Endothelial cell of umbilical vein (primary cell): Measurements from ENCODE around the gene NFATC3. TPM values are rescaled to one million over a fixed set of nuclear protein-coding genes. Genes with fewer than 3 reads are reported as not detected.

Source experiments
- BruUV-seq: library from RNA; stranded (reverse); fragments of 400-500 nt; replicated peaks from 2 replicates; lab custom pipeline; 2021; lab: Mats Ljungman, UMichigan
- CTCF ChIA-PET: fragments of 300-600, 350-600 bp; sonication (Branson Sonifier 250); formaldehyde crosslinking; loops from one replicate; lab custom pipeline; 2021; ENCODE audit warnings: antibody characterized with exemption, inconsistent platforms; lab: Charles Lee
- POLR2A ChIA-PET: fragments of 300-600, 350-600 bp; sonication (Branson Sonifier 250); formaldehyde crosslinking; loops from one replicate; lab custom pipeline; 2021; ENCODE audit warnings: antibody characterized with exemption, inconsistent platforms; lab: Charles Lee
- DNase-seq: peaks from one replicate; pipeline ENCODE4 v3.0.0-alpha.2; 2011; ENCODE audit warnings: low read depth, low spot score
- FAIRE-seq: peaks from 2 replicates; lab custom pipeline; 2011; peaks lifted over from hg19 to GRCh38; lab: Jason Lieb, UNC
- H2AFZ ChIP-seq: 2 replicates; pipeline ENCODE4 v1.6.0; 2012; ENCODE audit warnings: low read depth, low read length, control low read depth, inconsistent platforms
- H3K27ac ChIP-seq: 2 replicates; pipeline ENCODE4 v1.5.1; 2011; ENCODE audit warnings: low read depth, mild to moderate bottlenecking, control low read depth, low read length, moderate library complexity; ENCODE audit not compliant: insufficient read depth
- H3K27me3 ChIP-seq, 2 experiments: 2 replicates each; pipeline versions ENCODE4 v1.6.0 to v1.6.1; 2011; ENCODE audit warnings: low read length in 2 of 2, mixed read lengths in 1 of 2; ENCODE audit not compliant: control insufficient read depth in 2 of 2, insufficient read depth in 2 of 2
- H3K36me3 ChIP-seq, 2 experiments: 2 replicates in 1 of 2; 3 replicates in 1 of 2; pipeline ENCODE4 v1.5.1; 2011; ENCODE audit warnings: low read length in 2 of 2, mild to moderate bottlenecking in 1 of 2, moderate library complexity in 1 of 2; ENCODE audit not compliant: control insufficient read depth in 2 of 2, insufficient read depth in 2 of 2; ENCODE audit errors: extremely low read depth in 1 of 2
- H3K4me1 ChIP-seq: 3 replicates; pipeline ENCODE4 v1.5.1; 2011; ENCODE audit warnings: mild to moderate bottlenecking, low read length; ENCODE audit not compliant: control insufficient read depth, insufficient read depth; ENCODE audit errors: extremely low read depth
- H3K4me2 ChIP-seq: 2 replicates; pipeline ENCODE4 v1.6.1; 2011; ENCODE audit warnings: low read length, control low read depth, mixed read lengths; ENCODE audit not compliant: insufficient read depth
- H3K4me3 ChIP-seq, 3 experiments: fragments of 200-600 bp in 1 of 3; sonication (generic), shearing (Covaris generic) in 1 of 3; replicated peaks in 1 of 3; 2 replicates each; pipeline ENCODE4 v1.5.1; 2011 to 2016; ENCODE audit warnings: control low read depth in 3 of 3, low read length in 3 of 3, mild to moderate bottlenecking in 2 of 3, inconsistent platforms in 1 of 3, low read depth in 1 of 3, moderate library complexity in 1 of 3; ENCODE audit not compliant: insufficient read depth in 1 of 3
- H3K79me2 ChIP-seq: 2 replicates; pipeline ENCODE4 v1.6.0; 2012; ENCODE audit warnings: low read length, inconsistent platforms; ENCODE audit not compliant: control insufficient read depth, insufficient read depth
- H3K9ac ChIP-seq: replicated peaks from 2 replicates; pipeline ENCODE3; 2011; ENCODE audit warnings: low read length, control low read depth; ENCODE audit not compliant: insufficient read depth; ENCODE audit errors: extremely low read depth
- H3K9me1 ChIP-seq: replicated peaks from 3 replicates; pipeline ENCODE4 v1.6.0; 2011; ENCODE audit warnings: mild to moderate bottlenecking, low read length; ENCODE audit not compliant: control insufficient read depth, insufficient read depth; ENCODE audit errors: extremely low read depth
- H3K9me3 ChIP-seq: replicated peaks from 2 replicates; pipeline ENCODE4 v1.5.1; 2012; ENCODE audit warnings: low read length, inconsistent platforms; ENCODE audit not compliant: control insufficient read depth, insufficient read depth
- H4K20me1 ChIP-seq: replicated peaks from 2 replicates; pipeline ENCODE3; 2011; ENCODE audit warnings: mild to moderate bottlenecking, low read length; ENCODE audit not compliant: control insufficient read depth, insufficient read depth; ENCODE audit errors: extremely low read depth
- EZH2 ChIP-seq: IDR thresholded peaks from 2 replicates; pipeline ENCODE4 v1.6.1; 2012; ENCODE audit warnings: borderline replicate concordance, low read depth, mild to moderate bottlenecking, moderate library complexity, low read length, inconsistent platforms; ENCODE audit not compliant: severe bottlenecking
- FOS ChIP-seq: IDR thresholded peaks from 2 replicates; pipeline ENCODE4 v1.6.1; 2011; ENCODE audit warnings: mild to moderate bottlenecking, low read length, moderate library complexity, borderline replicate concordance; ENCODE audit not compliant: insufficient read depth
- GATA2 ChIP-seq: IDR thresholded peaks from 2 replicates; pipeline ENCODE4 v1.7.0; 2011; ENCODE audit warnings: low read depth, mild to moderate bottlenecking, moderate library complexity, mixed read lengths, low read length; ENCODE audit not compliant: insufficient read length, insufficient read depth
- MYC ChIP-seq: IDR thresholded peaks from one replicate; pipeline ENCODE4 v1.6.1; 2011; ENCODE audit warnings: mild to moderate bottlenecking, low read depth, low read length
- POLR2A ChIP-seq: IDR thresholded peaks from 2 replicates; pipeline ENCODE4 v1.6.1; 2012; ENCODE audit warnings: low read depth, mild to moderate bottlenecking, control low read depth, low read length
- POLR2AphosphoS5 ChIP-seq: IDR thresholded peaks from 2 replicates; pipeline ENCODE4 v1.6.1; 2012; ENCODE audit warnings: low read depth, mild to moderate bottlenecking, control low read depth, low read length, moderate library complexity; ENCODE audit not compliant: insufficient read depth
- dilution Hi-C: fragments of 300-500 bp; cut with MboI; formaldehyde crosslinking; loops from one replicate; pipeline ENCODE4 v1.15.0; 2019; ENCODE audit warnings: low sequenced_read_pairs; ENCODE audit not compliant: extremely low pct_ligation_motif_present
- intact Hi-C: fragments of 100-400 bp; cut with micrococcal nuclease; formaldehyde crosslinking; loops from one replicate; pipeline ENCODE4 v1.10.0; 2022
- polyA plus RNA-seq, 4 experiments: library from polyadenylated mRNA; depleted of rRNA in 3 of 4; stranded (reverse) in 3 of 4; unstranded in 1 of 4; fragments of >200 nt; gene quantifications; 2 replicates each; pipeline versions ENCODE4 v1.2.1 to v1.2.3, GENCODE V29; 2011 to 2012; ENCODE audit warnings: missing spikeins in 1 of 4
- total RNA-seq: library from RNA; stranded (reverse); gene quantifications from 2 replicates; pipeline ENCODE4 v1.2.3, GENCODE V29; 2021
- TF ChIP-seq, protein P1 (sequence below): IDR thresholded peaks from 2 replicates; pipeline ENCODE4 v1.6.1; 2011; ENCODE audit not compliant: insufficient read depth, insufficient read length

The NFATC3 gene
- total and polyA plus RNA-seq, 2 donors (not counting 3 experiments of a cell fraction or from before 2014, with no cell fraction given): 15.6 to 33.1 TPM

DNA sequence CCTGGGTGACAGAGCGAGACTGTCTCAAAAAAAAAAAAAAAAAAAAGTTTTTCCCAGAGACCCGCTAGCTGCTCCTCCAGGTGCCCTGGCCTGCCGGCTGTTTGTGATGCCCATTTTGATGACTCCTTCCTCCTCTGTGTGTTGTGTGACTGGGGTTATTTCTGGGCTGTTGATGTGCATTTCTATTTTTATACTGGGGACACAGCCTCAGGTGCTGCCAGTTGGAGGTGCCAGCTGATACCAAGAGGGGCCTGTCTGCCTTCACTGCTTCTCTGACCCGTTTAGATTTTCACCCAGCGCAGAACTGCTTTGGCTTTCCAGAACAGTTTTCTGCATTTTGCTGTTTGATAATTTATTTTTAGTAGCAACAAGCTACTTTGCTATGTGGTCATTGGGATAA lies 166.7 kb downstream of the NFATC3 start:
- H3K9me1 ChIP-seq: no peaks in the 10 kb centered on the region
- ChIA-PET POLR2A (no interaction called here), CTCF (interaction anchor here (1.1 to 5.8 kb wide), 6 partner anchors 10 to 72 kb away, joined by 3 to 33 read pairs (median 6); partner anchors contain the start of gene SLC7A6)
- no peaks in the 10 kb centered on the region for H3K27me3 ChIP-seq
- FAIRE-seq: no peak
- no peak overlapping the region for H3K4me2 ChIP-seq
- no peak overlapping the region for H3K9ac ChIP-seq
- peaks cover 0 to 16% of the 10 kb centered on the region in 2 experiments for H3K36me3 ChIP-seq
- no TSS peak for BruUV-seq
- H3K4me3 ChIP-seq: no peak overlapping the region
- no peak overlapping the region for H2AFZ ChIP-seq
- no peak overlapping the region for H3K27ac ChIP-seq
- no peaks in the 10 kb centered on the region for H3K79me2 ChIP-seq
- intact Hi-C loops: no loop called here
- H3K9me3 ChIP-seq: no peaks in the 10 kb centered on the region
- no peak for TF ChIP-seq MYC
- dilution Hi-C loops: no loop called here
- no peaks in the 10 kb centered on the region for H4K20me1 ChIP-seq
- H3K4me1 ChIP-seq: no peaks in the 10 kb centered on the region
- no peak for DNase-seq

DNA sequence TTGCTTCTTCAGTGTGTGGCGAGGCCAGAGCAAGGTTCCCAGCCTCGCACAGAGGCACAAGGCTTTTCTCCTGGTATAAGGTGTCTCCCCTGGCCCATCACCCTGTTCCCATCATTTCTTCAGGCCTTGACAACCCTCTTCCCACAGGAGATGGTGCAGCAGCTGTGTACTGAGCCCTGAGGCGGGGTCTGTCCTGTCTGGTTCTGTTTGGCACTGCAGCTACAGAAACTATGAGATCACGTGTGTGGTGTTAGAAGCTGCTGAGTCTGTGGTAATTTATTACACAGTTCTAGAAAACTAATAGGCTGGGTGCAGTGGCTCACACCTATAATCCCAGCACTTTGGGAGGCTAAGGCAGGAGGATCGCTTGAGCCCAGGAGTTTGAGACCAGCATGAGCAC lies 167.2 kb downstream of the NFATC3 start:
- H3K4me3 ChIP-seq: no peak overlapping the region
- no peaks in the 10 kb centered on the region for H3K9me1 ChIP-seq
- peaks cover 0 to 16% of the 10 kb centered on the region in 2 experiments for H3K36me3 ChIP-seq
- ChIA-PET CTCF (interaction anchor here (1.4 to 5.8 kb wide), 4 partner anchors 9 to 72 kb away, joined by 3 to 33 read pairs (median 10); partner anchors contain the start of gene SLC7A6), POLR2A (no interaction called here)
- no peaks in the 10 kb centered on the region for H4K20me1 ChIP-seq
- no peak overlapping the region for H2AFZ ChIP-seq
- no peak for DNase-seq
- intact Hi-C loops: no loop called here
- dilution Hi-C loops: no loop called here
- H3K27ac ChIP-seq: no peak overlapping the region
- no peaks in the 10 kb centered on the region for H3K79me2 ChIP-seq
- H3K9me3 ChIP-seq: no peaks in the 10 kb centered on the region
- no peaks in the 10 kb centered on the region for H3K4me1 ChIP-seq
- H3K27me3 ChIP-seq: no peaks in the 10 kb centered on the region
- FAIRE-seq: no peak
- H3K9ac ChIP-seq: no peak overlapping the region
- BruUV-seq: no TSS peak
- no peak overlapping the region for H3K4me2 ChIP-seq
- TF ChIP-seq, protein P1, sequence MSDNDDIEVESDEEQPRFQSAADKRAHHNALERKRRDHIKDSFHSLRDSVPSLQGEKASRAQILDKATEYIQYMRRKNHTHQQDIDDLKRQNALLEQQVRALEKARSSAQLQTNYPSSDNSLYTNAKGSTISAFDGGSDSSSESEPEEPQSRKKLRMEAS: no peak
- TF ChIP-seq POLR2AphosphoS5 (no peak), POLR2A (no peak), EZH2 (no peak), MYC (no peak), GATA2 (no peak), FOS (no peak)
